HepG2 (cell line): ENCODE results near the gene ANKRD12. TPM values are rescaled to one million over a fixed set of nuclear protein-coding genes. Genes with fewer than 3 reads are reported as not detected.

Source experiments
- ATAC-seq: fragments of 200-7000 bp; cut with Tn5 transposase; 3 replicates; pipeline ENCODE4 v1.9.1; 2020; ENCODE audit warnings: mild to moderate bottlenecking, moderate library complexity
- BruUV-seq: library from RNA; stranded (reverse); fragments of 400-500 nt; replicated peaks from 2 replicates; lab custom pipeline; 2021; lab: Mats Ljungman, UMichigan
- CTCF ChIA-PET: fragments of 300-600 bp; formaldehyde crosslinking; extraction: SDS; loops from one replicate; lab custom pipeline; 2021; ENCODE audit warnings: low total read pairs, inconsistent platforms, low intra/inter-chr PET ratio; lab: Yijun Ruan, JAX
- POLR2A ChIA-PET: fragments of 350-600 bp; sonication (Branson Sonifier 250); formaldehyde crosslinking; loops from one replicate; lab custom pipeline; 2020; ENCODE audit warnings: antibody characterized with exemption, inconsistent platforms; lab: Yijun Ruan, JAX
- DNase-seq: peaks from one replicate; pipeline ENCODE4 v3.0.0-alpha.2; 2015; ENCODE audit warnings: low spot score
- FAIRE-seq: peaks from 3 replicates; lab custom pipeline; 2011; peaks lifted over from hg19 to GRCh38; lab: Jason Lieb, UNC
- H2AFZ ChIP-seq: one replicate; pipeline ENCODE4 v1.6.1; 2011; ENCODE audit warnings: low read length, inconsistent platforms
- H3K27ac ChIP-seq: fragments of 300-600 bp; 3 replicates; pipeline ENCODE4 v1.8.0; 2011; ENCODE audit warnings: mixed run types, mild to moderate bottlenecking, mixed read lengths, low read length, inconsistent platforms; ENCODE audit not compliant: insufficient read depth; ENCODE audit errors: extremely low read length
- H3K27me3 ChIP-seq, 2 experiments: fragments of 200-600 bp in 1 of 2; 2 replicates in 1 of 2; 3 replicates in 1 of 2; pipeline versions ENCODE4 v1.6.0 to v1.8.0; 2011; ENCODE audit warnings: low read length in 2 of 2, mild to moderate bottlenecking in 2 of 2, moderate library complexity in 2 of 2, inconsistent platforms in 1 of 2; ENCODE audit not compliant: insufficient read depth in 2 of 2, control insufficient read depth in 1 of 2
- H3K36me3 ChIP-seq, 2 experiments: fragments of 200-600 bp in 1 of 2; replicated peaks in 1 of 2; 2 replicates in 1 of 2; 3 replicates in 1 of 2; pipeline versions ENCODE4 v1.5.1 to v1.8.0; 2011; ENCODE audit warnings: low read length in 2 of 2, inconsistent platforms in 1 of 2; ENCODE audit not compliant: insufficient read depth in 2 of 2, control insufficient read depth in 1 of 2
- H3K4me1 ChIP-seq: 2 replicates; pipeline ENCODE4 v1.5.1; 2012; ENCODE audit warnings: low read length, inconsistent platforms; ENCODE audit not compliant: insufficient read depth
- H3K4me2 ChIP-seq: 2 replicates; pipeline ENCODE4 v1.6.0; 2011; ENCODE audit warnings: low read depth, low read length, inconsistent platforms
- H3K4me3 ChIP-seq, 3 experiments: fragments of 200-600 bp in 1 of 3; sonication (generic), shearing (Covaris generic) in 1 of 3; replicated peaks in 1 of 3; 2 replicates each; pipeline ENCODE4 v1.5.1; 2011 to 2016; ENCODE audit warnings: low read length in 3 of 3, inconsistent platforms in 2 of 3, low read depth in 2 of 3, mild to moderate bottlenecking in 2 of 3, control low read depth in 1 of 3, mixed read lengths in 1 of 3; ENCODE audit not compliant: insufficient read depth in 1 of 3
- H3K79me2 ChIP-seq: one replicate; pipeline ENCODE4 v1.6.1; 2011; ENCODE audit warnings: low read length, inconsistent platforms; ENCODE audit not compliant: insufficient read depth
- H3K9ac ChIP-seq: 2 replicates; pipeline ENCODE4 v1.6.0; 2011; ENCODE audit warnings: mild to moderate bottlenecking, low read depth, low read length, inconsistent platforms; ENCODE audit not compliant: insufficient read depth
- H3K9me3 ChIP-seq: 2 replicates; pipeline ENCODE4 v1.5.1; 2012; ENCODE audit warnings: mild to moderate bottlenecking, low read length
- H4K20me1 ChIP-seq: 2 replicates; pipeline ENCODE4 v1.6.0; 2011; ENCODE audit warnings: inconsistent platforms, mild to moderate bottlenecking, low read length, moderate library complexity; ENCODE audit not compliant: insufficient read depth
- CEBPB ChIP-seq: IDR thresholded peaks from 2 replicates; pipeline ENCODE4 v1.6.1; 2011; ENCODE audit warnings: low read depth, low read length, improper control_type of control experiment, borderline replicate concordance
- FOXP1 ChIP-seq, 2 experiments: fragments of 450-650 bp in 1 of 2; IDR thresholded peaks; 2 replicates each; pipeline ENCODE4 v1.6.1; 2017 to 2018; ENCODE audit warnings: antibody characterized with exemption in 1 of 2
- HOMEZ ChIP-seq: IDR thresholded peaks from 2 replicates; pipeline ENCODE4 v1.6.1; 2016; ENCODE audit warnings: low read depth
- KMT2A ChIP-seq: sonication (generic); formaldehyde crosslinking; IDR thresholded peaks from 2 replicates; pipeline ENCODE4 v1.4.0; 2020; ENCODE audit warnings: missing genetic modification reagents
- MTA1 ChIP-seq: sonication (generic); formaldehyde crosslinking; IDR thresholded peaks from 2 replicates; pipeline ENCODE4 v1.4.0; 2020; ENCODE audit warnings: missing genetic modification reagents, mild to moderate bottlenecking, borderline replicate concordance
- NCOA5 ChIP-seq: sonication (generic); formaldehyde crosslinking; IDR thresholded peaks from 2 replicates; pipeline ENCODE4 v1.4.0; 2020; ENCODE audit warnings: missing genetic modification reagents
- NFKB2 ChIP-seq: sonication (generic); formaldehyde crosslinking; IDR thresholded peaks from 2 replicates; pipeline ENCODE4 v1.4.0; 2020; ENCODE audit warnings: missing genetic modification reagents, borderline replicate concordance
- NR2F6 ChIP-seq, 2 experiments: IDR thresholded peaks; 2 replicates each; pipeline ENCODE4 v1.6.1; 2016; ENCODE audit warnings: antibody characterized with exemption in 1 of 2, mild to moderate bottlenecking in 1 of 2
- U2AF2 ChIP-seq: fragments of 200-400 bp; formaldehyde crosslinking; IDR thresholded peaks from 2 replicates; pipeline ENCODE4 v1.6.1; 2017; ENCODE audit warnings: low read depth, mild to moderate bottlenecking, low read length
- ZFP41 ChIP-seq: sonication (generic); formaldehyde crosslinking; IDR thresholded peaks from 2 replicates; pipeline ENCODE4 v1.4.0; 2020; ENCODE audit warnings: mild to moderate bottlenecking, missing genetic modification reagents, borderline replicate concordance
- ZNF709 ChIP-seq: sonication (generic); formaldehyde crosslinking; IDR thresholded peaks from 2 replicates; pipeline ENCODE4 v1.5.0; 2020; ENCODE audit warnings: mild to moderate bottlenecking, missing genetic modification reagents
- ZNF75D ChIP-seq: sonication (generic); formaldehyde crosslinking; IDR thresholded peaks from 2 replicates; pipeline ENCODE4 v1.8.1; 2023; ENCODE audit warnings: missing genetic modification reagents, mild to moderate bottlenecking, borderline replicate concordance
- ZNF784 ChIP-seq: sonication (generic); formaldehyde crosslinking; IDR thresholded peaks from 2 replicates; pipeline ENCODE4 v1.5.1; 2020; ENCODE audit warnings: missing genetic modification reagents, mild to moderate bottlenecking, borderline replicate concordance
- WGBS: methylation state at CpG from one replicate; pipeline ENCODE4 v1.1.6; 2017; ENCODE audit warnings: low lambda C conversion rate; 5-methylcytosine and 5-hydroxymethylcytosine counted together
- in situ Hi-C: cut with HindIII; loops from 2 replicates; pipeline ENCODE4 v1.10.0; 2017; ENCODE audit warnings: low pct_unique_long_range_greater_than_20kb; ENCODE audit not compliant: extremely low pct_ligation_motif_present
- intact Hi-C: fragments of 100-400 bp; cut with micrococcal nuclease; formaldehyde crosslinking; loops from one replicate; pipeline ENCODE4 v1.10.0; 2022; ENCODE audit not compliant: unreplicated experiment
- polyA plus RNA-seq, 8 experiments: library from polyadenylated mRNA; depleted of rRNA in 3 of 8; stranded (reverse) in 7 of 8; unstranded in 1 of 8; fragments of >200 nt; fragmentation: Illumina TruSeq in 4 of 8; extraction: Trizol in 4 of 8; gene quantifications; 2 replicates each; pipeline versions ENCODE4 v1.2.1 to v1.2.3, GENCODE V29; 2011 to 2016; ENCODE audit warnings: low read depth in 4 of 8, missing spikeins in 1 of 8, mixed read lengths in 1 of 8; ENCODE audit not compliant: insufficient read depth in 1 of 8
- total RNA-seq, 5 experiments: library from RNA; depleted of rRNA; stranded (reverse); fragments of >200 nt; fragmentation: Illumina TruSeq; extraction: Trizol; gene quantifications; 2 replicates each; pipeline ENCODE4 v1.2.3, GENCODE V29; 2016; ENCODE audit warnings: low read depth in 1 of 5
- TF ChIP-seq, protein P1 (sequence below): sonication (generic); formaldehyde crosslinking; IDR thresholded peaks from 2 replicates; pipeline ENCODE4 v1.8.0; 2022; ENCODE audit warnings: mild to moderate bottlenecking, missing genetic modification reagents

The ANKRD12 gene
- total and polyA plus RNA-seq, 2 of the 13 experiments (the other 11 are each of a cell fraction or from before 2014, with no cell fraction given) = 6.0 to 23.2 TPM

- DNase-seq (no peak), FAIRE-seq (no peak), ATAC-seq (no peak)
- Histone ChIP-seq H3K9me3 (no peaks in the 10 kb centered on the region), H3K4me1 (peaks cover 4% of the 10 kb centered on the region), H3K27me3 (no peaks in the 10 kb centered on the region; a peak in 1 of 5 replicates), H3K4me2 (no peak overlapping the region), H3K4me3 (no peak overlapping the region), H3K36me3 (peaks cover 1 to 44% of the 10 kb centered on the region in 2 experiments), H3K9ac (no peak overlapping the region), H4K20me1 (no peaks in the 10 kb centered on the region), H2AFZ (no peak overlapping the region), H3K27ac (no peak overlapping the region), H3K79me2 (no peaks in the 10 kb centered on the region)
- WGBS = 99% methylated on average over 4 of the region's 4 CpGs
- BruUV-seq = no TSS peak
- CTCF ChIA-PET = no interaction called here
- POLR2A ChIA-PET = no interaction called here
- in situ Hi-C loops (no loop called here), intact Hi-C loops (no loop called here)
- TF ChIP-seq CEBPB (peak; percentile 49; the same call in 1 of the 2 replicates), NFKB2 (CRISPR knock-in tag) (no peak), ZNF784 (CRISPR knock-in tag) (no peak)
These were observed 72.7 kb downstream of the ANKRD12 start for GRCh38 chr18:9209279-9209678.

GRCh38 chr18:9210966-9211365 is 74.4 kb downstream of the ANKRD12 start:
- H3K9me3 ChIP-seq = no peaks in the 10 kb centered on the region
- H2AFZ ChIP-seq = no peak overlapping the region
- H4K20me1 ChIP-seq = no peaks in the 10 kb centered on the region
- in situ Hi-C loops = no loop called here
- H3K27ac ChIP-seq = no peak overlapping the region
- BruUV-seq = no TSS peak
- peaks cover 21% of the 10 kb centered on the region for H3K4me1 ChIP-seq
- intact Hi-C loops = no loop called here
- H3K4me2 ChIP-seq = no peak overlapping the region
- H3K9ac ChIP-seq = no peak overlapping the region
- POLR2A ChIA-PET = no interaction called here
- no peaks in the 10 kb centered on the region; a peak in 1 of 5 replicates for H3K27me3 ChIP-seq
- no peaks in the 10 kb centered on the region for H3K79me2 ChIP-seq
- WGBS = 60% methylated on average over 2 of the region's 2 CpGs
- DNase-seq = no peak
- CTCF ChIA-PET = no interaction called here
- H3K4me3 ChIP-seq = no peak overlapping the region
- FAIRE-seq = no peak
- no peak for ATAC-seq
- H3K36me3 ChIP-seq = peaks cover 1 to 39% of the 10 kb centered on the region in 2 experiments
- TF ChIP-seq ZNF75D (CRISPR knock-in tag) (no peak), KMT2A (CRISPR knock-in tag) (no peak), ZNF709 (CRISPR knock-in tag) (no peak), FOXP1 (IDR thresholded peaks at IDR 0.05) (no peak), FOXP1 (CRISPR knock-in tag; IDR thresholded peaks at IDR 0.05) (no peak), NR2F6 (IDR thresholded peaks at IDR 0.05) (no peak), NR2F6 (CRISPR knock-in tag; IDR thresholded peaks at IDR 0.05) (no peak), MTA1 (CRISPR knock-in tag) (no peak), U2AF2 (no peak), ZFP41 (CRISPR knock-in tag) (no peak), HOMEZ (no peak), NCOA5 (CRISPR knock-in tag) (no peak)
- TF ChIP-seq, protein P1, sequence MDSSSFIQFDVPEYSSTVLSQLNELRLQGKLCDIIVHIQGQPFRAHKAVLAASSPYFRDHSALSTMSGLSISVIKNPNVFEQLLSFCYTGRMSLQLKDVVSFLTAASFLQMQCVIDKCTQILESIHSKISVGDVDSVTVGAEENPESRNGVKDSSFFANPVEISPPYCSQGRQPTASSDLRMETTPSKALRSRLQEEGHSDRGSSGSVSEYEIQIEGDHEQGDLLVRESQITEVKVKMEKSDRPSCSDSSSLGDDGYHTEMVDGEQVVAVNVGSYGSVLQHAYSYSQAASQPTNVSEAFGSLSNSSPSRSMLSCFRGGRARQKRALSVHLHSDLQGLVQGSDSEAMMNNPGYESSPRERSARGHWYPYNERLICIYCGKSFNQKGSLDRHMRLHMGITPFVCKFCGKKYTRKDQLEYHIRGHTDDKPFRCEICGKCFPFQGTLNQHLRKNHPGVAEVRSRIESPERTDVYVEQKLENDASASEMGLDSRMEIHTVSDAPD = no peak
